ENCODE data around the gene RIC1.
"Not testable (repeated sequence)": the region's sequence is repeated elsewhere in the genome, so short reads cannot be mapped to it uniquely, and the experiment has no call there.

The RIC1 gene

DNA sequence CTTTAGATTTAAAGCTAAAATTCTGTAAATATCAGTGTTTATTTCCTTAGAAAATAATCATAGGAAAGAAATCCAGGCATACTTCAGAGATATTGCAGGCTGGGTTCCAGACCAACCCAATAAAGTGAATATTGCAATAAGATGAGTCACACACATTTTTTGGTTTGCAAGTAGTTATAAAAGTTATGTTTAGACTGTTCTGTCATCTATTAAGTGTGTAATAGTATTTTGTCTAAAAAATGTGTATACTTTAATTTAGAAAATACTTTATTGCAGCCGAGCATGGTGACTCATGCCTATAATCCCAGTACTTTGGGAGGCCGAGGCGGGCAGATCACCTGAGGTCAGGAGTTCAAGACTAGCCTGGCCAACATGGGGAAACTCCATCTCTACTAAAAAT is 6.9 kb upstream of the RIC1 start:
- DNase-seq, result no peak

DNA sequence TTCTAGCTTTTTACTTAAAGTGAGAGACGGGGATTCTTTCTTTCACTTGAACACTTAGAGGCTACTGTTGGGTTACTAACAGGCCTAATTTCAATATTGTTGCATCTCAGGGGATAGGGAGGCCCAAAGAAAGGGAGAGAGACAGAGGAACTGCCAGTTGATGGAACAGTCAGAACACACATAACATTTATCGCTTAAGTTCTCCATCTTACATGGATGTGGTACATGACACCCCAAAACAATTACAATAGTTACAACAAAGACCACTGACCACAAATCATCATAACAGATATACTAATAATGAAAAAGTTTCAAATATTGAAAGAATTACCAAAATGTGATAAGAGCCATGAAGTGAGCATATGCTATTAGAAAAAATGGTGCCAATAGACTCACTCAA is 4.3 kb upstream of the RIC1 start:
- DNase-seq, result no peak

DNA sequence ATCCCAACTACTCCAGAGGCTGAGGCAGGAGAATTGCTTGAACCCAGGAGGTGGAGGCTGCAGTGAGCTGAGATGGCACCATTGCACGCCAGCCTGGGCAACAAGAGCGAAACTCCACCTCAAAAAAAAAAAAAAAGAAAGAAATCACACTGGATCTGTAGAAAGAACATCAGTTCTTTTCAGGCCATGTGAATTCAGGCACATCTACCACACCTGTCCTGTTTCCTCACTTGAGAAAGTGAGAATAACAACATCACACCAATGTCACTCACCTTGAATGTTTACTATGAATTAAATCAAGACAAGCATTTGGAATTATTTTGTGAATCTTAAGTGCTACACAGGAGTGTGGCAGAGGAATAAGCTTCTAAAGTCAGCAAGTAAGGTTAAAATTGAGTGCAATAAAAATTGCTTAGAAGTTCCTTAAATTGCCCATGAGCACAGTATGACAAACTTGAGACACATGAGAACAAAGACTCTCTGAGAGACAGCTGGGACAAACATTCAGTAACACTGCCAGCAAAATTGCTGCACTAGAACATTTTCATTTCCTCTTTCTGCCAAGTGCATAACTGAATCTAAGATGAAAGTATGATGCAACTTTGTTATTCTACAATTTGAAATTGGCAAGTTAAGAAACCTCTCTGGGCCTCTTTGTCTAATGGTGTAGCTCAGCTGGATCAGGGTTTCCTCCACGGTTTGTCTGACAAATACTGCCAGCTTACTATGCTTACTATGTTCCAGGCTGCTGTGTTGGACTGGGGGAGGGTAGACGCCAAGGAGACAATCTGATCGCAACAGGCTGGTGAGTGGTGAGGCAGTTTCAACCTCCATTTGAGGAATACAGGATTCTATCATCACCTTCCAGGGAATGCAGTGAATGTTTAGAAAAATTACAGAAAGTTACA is 1.9 kb upstream of the RIC1 start:
- DNase-seq, result peak; percentile 42 to 68

DNA sequence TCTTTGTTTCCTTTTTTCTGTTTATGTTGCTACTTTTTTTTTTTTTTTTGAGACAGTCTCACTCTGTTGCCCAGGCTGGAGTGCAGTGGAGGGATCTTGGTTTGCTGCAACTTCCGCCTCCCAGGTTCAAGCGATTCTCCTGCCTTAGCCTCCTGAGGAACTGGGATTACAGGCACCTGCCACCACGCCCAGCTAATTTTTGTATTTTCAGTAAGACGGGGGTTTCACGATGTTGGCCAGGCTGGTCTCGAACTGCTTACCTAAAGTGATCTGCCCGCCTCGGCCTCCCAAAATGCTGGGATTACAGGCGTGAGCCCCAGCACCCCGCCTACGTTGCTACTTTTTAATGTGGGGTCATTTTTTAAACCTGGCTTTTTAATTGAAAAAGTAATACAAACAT is 1.2 kb upstream of the RIC1 start:
- DNase-seq, result not testable (repeated sequence)

DNA sequence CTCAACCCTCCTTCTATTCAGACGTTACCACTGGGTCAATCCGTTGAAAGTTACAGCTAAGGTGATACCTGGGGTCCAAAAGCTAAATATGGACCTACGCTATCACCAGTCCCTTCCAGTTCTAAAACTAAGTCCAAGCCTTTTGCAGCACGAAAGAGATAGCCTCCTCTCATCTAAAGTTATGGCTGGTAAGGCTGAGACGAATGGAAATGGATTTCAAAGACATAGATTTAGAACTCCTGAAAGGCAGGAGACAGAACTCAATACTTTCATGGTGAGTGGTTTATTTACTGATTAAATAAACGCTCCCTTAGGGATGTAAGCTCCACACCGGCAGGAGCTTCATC is 751 bp upstream of the RIC1 start:
- DNase-seq, result no peak

DNA sequence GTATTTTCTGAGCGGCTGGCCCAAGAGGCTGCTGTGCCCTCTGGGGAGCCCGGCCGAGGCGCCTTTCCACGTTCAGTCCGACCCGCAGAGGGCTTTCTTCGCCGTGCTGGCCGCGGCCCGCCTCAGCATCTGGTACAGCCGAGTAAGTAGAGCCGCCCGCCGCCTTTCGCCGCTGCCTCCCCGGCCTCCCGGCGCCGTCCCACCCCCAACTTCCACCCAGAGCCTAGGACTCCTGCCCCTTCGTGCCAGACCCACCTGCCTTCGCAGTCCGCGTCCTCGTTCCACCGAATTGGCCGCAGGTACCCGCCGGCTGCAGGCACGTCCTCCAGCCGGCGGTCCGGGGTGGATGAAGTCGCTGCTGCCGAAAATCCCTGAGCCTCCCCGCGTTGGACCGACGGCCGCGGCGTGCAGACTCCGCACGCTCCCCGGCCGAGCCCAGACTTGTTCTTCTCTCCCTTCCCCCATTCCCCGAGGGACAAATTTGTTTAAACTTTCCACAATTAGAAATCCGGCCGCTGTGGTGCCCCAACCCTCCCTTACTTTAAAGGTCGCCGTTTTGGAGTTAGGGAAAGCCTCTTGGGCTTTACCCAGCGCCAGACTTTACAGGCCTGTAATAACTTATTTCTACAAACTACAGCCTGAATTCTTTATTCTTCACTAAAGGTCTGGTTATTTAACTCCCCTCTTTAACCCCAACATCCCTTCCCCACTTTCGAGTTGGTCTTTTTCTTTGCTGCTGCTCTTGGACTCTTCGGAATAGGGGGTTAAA is 589 bp downstream of the RIC1 start:
- DNase-seq, result peak; percentile 52 to 61

DNA sequence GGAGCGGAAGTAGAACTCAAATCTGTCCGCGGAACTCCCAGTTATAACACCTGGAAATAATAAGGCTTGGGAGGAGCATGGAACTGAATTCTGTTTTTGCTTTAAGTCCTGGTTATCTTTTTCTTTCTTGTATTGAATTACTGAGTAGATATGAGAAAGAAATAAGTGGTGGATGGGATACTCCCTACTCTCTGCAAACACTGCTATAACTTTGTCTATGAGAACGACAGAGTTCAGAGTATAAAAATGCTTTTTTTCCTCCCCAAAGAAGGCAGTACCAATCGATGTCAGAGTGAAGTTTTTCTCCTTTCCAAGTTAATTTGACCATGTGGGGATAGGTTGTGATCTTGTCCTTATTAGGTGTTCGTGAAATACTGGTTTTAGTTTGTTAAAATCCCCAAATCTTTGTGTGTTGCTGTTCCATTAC is 1.2 kb downstream of the RIC1 start:
- peak; percentile 48 to 51 for DNase-seq

DNA sequence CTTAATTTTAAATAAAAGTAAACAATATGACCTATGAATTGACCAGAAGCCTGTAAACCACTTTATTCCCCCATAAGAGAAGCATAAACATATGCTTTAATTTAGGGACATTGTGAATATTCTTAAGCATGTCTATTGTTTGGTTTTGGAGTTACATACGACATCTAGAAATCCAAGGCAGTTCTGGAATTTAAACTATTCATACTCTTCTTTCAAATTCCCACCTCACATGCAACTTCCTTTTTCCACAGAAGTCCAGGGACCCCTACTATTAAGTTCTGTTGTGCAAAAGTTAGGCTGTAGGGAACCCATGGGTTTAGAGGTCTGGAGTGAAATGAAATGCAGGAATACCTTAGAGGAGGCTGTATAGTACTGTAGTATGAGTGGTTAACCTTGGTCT is 2.1 kb downstream of the RIC1 start:
- DNase-seq, result no peak

DNA sequence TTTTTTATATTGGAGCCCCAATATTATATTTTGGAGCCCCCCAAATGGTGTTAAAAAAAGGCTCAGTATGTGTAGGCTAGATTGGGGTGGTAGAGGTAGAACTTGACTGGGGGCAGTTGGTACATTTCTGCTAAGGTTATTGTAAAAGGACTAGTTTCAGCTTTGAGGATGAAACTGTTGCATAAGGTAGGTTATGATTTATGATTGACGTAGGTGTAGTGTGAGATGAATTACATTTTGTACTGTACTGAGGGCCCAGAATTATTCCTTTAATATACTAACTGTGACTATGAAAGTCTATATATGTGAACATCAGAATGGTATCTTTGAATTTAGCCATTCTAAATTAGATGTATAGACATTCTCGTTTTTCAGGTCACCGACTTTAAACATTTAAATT is 3.6 kb downstream of the RIC1 start:
- no peak for DNase-seq

DNA sequence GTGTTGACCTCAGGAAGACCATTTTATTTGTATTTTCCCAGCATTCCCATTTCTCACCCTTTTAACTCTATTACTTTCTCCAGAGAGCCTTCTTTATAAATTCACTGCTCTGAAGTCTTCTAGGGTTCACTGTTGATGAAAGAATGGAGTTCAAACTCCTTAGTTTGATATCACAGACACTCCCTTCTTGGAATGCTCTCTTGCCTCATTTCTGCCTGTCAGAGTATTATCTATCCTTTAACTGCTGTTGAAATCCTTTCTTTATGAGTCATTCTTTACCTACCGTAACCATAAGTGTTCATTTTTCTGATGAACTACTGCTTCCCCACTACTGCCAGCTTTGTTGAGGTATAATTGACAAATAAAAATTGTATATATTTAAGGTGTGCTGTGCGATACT is 4.3 kb downstream of the RIC1 start:
- DNase-seq, result no peak

DNA sequence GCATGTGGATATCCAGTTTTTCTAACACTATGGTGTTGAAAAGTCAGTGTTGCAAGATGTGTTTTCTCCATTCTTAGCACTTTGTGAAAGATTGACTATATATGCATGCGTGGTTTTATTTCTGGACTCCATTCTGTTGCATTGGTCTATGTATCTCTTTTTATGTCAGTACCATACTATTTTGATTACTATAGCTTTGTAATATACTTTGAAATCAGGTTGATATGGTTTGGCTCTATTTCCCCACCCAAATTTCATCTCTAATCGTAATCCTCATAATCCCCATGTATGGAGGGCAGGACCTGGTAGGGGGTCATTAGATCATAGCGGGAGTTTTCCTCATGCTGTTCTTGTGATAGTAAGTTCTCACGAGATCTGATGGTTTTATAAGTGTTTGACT is 6.5 kb downstream of the RIC1 start:
- no peak for DNase-seq

DNA sequence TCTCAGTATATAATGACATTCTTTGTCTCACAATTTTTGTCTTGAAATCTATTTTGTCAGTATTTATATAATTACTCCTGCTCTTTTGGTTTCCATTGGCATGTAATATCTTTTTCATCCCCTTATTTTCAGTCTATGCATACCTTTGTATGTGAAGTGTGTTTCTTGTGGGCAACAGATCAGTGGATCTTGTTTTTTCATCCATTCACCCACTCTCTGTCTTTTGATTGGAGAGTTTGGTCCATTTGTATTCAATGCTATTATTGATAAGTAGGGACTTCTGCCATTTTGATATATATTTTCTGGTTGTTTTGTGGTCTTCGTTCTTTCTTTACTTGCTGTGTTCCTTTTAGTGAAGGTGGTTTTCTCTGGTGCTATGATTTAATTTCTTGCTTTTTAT is 10.9 kb downstream of the RIC1 start:
- DNase-seq, result no peak

DNA sequence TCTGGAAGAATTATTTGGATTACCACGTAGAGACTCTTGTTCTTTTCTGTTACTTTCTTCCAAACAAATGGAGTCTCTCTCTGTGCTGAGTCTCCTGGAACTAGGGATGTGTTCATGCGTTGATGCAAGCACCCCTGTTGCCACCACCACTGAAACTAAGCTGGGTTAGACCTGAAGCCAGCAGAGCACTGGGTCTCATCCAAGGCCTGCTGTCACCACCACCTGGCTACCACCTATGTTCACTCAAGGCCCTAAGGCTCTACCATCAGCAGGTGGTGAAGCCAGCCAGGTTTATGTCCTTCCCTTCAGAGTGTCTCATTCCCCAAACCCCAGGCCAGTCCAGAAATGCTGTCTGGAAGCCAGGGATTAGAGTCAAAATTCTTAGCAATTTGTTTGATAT is 13.3 kb downstream of the RIC1 start:
- no peak for DNase-seq

DNA sequence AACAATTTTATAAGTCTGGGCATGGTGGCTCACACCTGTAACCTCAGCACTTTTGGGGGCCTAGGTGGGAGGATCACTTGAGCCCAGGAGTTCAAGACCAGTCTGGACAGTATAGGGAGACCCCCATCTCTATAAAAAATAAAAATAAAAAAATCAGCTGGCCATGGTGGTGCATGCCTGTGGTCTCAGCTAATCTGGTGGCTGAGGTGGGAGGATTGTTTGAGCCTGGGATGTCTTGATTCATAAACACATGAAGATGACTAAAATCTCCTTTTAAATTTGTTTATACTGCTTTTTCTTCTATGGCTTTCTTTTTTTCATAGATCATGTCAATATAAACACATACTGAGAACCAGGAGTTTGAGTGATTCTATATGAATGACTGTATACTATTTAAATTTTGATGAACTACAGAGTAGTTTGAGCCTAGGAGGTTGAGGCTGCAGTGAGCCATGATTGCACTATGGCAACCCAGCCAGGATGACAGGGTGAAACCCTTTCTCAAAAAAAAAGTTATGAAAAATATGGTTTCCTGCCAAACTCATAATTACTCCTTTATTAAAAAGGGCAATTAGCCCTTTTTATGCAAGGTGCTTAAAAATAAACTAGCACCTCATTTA is 14.2 kb downstream of the RIC1 start:
- DNase-seq, result no peak

DNA sequence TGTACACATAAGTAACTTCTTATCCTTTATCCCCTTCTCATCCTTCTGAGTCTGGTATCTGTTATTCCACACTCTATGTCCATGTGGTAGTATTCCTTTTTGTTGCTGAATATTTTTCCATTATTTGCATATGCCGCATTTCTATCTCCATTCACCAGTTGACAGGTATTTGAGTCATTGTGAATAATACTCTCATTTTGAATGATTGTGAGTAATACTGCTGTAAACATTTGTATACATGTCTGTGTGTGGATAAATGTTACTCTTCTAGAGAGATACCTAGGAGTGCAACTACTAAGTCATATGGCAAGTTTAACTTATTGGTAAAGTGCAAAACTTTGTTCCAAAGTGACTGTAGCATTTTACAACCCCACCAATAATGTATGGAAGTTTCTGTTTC is 15.6 kb downstream of the RIC1 start:
- DNase-seq, result no peak

DNA sequence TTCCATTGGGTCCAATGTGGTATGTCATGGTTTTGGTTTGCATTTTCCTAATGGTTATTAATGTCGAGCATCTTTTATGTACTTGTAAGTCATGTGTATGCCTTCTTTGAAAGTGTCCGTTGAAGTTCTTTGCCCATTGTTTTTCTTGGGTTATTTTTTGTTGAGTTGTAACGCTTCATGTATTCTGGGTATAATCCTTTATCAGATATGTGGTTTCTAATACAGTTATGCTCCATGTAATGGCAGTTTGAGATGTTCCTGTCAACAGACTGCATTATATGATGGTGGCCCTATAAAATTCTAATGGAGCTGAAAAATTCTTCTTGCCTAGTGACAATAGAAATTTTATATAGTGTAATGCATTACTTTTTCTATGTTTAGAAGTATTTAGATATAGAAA is 17.2 kb downstream of the RIC1 start:
- no peak for DNase-seq

DNA sequence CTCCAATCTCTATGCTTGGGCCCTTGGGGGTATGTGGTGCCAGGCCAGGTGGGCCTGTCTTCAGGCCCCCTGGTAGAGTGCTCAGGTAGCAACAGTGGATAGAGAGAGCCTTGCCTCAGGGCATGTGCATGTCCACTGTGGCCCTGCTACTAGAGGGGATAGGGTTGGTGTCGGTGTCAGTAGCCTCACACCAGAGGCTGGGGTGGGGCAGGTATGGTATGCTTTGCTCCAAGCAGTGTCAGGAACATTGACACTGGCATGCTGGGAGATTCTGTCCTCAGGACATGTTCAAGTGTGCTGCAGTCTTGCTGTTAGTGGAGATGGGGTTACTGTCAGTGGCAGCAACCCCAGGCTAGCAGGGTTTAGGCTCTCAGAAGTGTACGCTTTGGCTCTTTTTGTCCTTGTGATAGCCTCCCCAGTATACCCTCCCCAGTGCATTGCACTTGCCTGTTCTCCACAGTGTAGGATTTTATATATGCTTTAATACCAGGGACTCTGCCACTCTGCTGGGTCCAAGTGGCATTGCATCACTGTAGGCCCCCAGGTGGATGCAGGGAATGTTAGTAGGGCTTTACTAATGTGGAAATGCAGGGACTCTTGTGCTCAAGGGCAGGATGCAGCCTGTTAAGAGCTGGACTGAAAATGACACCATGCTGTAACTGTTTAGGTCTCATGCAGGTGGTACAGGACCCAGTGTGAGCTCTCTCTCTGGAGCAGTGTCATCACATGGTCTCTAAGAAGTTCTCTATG is 21.6 kb downstream of the RIC1 start:
- DNase-seq, result no peak

DNA sequence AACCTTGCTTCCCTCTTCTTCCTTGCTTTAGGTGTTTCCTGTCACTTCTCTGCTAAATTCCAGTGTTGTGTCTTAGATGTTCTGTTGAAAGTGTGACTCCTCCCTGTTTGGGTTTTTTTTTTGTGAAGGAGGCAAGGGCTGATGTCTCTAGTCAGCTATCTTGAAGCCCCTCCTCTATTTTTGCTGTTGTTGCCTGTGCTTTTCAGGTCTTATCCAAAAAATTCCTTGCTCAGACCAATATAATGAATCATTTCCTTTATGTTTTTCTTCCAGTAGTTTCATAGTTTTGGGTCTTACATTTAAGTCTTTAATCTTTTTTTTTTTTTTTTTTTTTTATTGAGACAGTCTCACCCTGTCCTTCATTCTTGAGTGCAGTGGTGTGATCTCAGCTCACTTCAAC is 22.3 kb downstream of the RIC1 start:
- DNase-seq, result no peak

DNA sequence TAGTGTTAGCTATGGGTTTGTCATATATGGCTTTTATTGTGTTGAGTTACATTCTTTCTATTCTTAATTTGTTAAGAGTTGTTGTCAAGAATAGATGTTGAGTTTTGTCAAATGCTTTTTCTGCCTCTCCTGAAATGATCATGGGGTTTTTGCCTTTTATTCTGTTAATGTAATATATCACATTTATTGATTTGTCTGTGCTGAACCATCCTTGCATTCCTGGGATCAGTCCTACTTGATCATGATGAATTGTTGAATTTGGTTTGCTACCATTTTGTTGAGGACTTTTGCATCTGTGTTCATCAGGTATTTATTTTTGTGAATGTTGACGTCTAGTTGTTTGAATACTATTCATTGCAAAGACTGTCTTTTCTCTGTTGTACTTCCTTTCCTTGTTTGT is 23.9 kb downstream of the RIC1 start:
- DNase-seq, result no peak

DNA sequence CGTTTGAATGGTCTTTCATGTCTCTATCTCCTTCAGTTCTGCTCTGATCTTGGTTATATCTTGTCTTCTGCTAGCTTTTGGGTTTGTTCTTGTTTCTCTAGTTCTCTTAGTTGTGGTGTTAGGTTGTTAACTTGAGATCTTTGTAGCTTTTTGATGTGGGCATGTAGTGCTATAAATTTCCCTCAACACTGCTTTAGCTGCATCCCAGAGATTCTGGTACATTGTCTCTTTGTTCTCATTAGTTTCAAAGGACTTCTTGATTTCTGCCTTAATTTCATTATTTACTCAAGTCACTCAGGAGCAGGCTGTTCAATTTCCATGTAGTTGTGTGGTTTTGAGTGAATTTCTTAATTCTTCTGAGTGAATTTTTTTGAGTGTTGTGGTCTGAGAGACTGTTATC is 33.9 kb downstream of the RIC1 start:
- DNase-seq, result not testable (repeated sequence)

DNA sequence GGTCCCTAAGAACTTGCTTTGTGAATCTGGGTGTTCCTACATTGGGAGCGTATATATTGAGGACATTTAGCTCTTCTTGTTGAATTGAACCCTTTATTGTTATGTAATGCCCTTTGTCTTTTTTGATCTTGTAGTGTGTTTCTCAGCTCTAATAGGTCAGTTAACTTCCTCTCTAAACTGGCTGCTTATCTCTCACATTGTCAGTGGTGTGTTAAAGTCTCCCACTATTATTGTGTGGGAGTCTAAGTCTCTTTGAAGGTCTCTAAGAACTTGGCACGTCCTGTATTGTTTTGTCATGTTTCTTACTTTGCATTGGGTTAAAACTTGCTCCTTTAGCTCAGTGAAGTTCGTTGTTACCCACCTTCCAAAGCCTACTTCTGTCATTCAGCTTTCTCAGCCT is 36.2 kb downstream of the RIC1 start:
- no peak for DNase-seq

DNA sequence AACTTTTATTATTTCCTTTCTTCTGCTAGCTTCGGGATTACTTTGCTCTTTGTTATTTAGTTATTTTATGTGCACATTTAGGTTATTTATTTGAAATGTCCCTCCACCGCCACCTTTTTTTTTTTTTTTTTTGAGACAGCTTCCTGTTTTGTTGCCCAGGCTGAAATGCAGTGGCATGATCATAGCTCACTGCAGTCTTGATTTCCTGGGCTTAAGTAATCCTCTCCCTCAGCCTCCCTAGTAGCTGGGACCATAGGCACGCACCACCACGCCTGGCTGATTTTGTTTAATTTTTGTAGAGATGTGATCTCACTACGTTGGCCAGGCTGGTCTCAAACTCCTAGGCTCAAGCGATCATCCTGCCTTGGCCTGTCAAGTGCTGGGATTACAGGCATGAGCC is 38.5 kb downstream of the RIC1 start:
- no peak for DNase-seq

DNA sequence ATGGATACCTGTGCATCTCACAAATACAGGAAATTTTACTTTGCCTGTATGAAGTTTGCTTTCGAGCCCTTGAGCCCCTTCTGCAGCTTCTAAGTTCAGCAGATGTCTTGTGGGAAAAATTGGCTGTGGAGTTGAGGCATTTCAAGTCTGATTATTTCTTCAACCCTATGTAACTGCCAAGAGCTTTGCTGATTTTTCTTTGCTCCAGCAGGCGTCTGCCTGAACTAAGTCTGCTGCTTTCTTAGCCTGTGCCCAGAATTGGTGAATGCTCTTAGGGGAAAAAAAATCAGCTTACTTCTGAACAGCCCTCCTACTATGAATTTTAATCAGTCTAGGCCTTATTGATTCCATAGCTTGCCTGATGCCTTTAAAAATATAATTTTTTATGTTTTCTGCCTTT is 41.2 kb downstream of the RIC1 start:
- DNase-seq, result no peak
